ENCODE results near the gene VAPA. TPM values are rescaled to one million over a fixed set of nuclear protein-coding genes. Genes with fewer than 3 reads are reported as not detected.

Gene VAPA
- total and polyA plus RNA-seq, 2 donors (not counting 3 experiments of a cell fraction or from before 2014, with no cell fraction given) = 105 to 163 TPM

DNA sequence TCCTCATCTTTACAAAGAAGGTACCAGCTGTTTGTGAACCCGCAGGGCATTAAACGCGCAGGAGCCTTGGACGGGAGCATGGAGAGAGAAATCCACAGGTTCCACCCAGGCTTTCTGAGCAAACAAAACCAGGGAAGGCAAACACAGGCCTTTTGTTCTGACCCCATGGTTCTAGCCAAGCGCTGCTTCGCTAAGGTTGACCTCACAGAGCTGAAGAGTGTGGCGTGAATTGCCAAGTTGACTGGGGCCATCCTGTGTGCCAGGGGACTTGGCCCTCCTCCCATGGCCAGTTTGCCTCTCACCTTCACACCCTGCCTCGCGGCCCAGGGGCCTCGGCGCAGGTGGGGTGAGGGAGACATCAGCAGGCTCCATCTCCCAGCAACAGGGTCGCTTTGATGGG lies 74.1 kb downstream of the VAPA start:
- Histone ChIP-seq H3K9ac (replicated peaks; ENCODE audit: extremely low read depth, insufficient read depth, low read length) (no peak overlapping the region), H3K9me3 (replicated peaks; ENCODE audit: control insufficient read depth, insufficient read depth, low read length) (no peaks in the 10 kb centered on the region), H3K4me2 (ENCODE audit: insufficient read depth, low read length) (no peak overlapping the region), H3K4me1 (ENCODE audit: control insufficient read depth, extremely low read depth, insufficient read depth, low read length) (no peaks in the 10 kb centered on the region), H3K36me3 (ENCODE audit: control insufficient read depth in 2 of 2, extremely low read depth in 1 of 2, insufficient read depth in 2 of 2, low read length in 2 of 2) (no peaks in the 10 kb centered on the region), H3K79me2 (ENCODE audit: control insufficient read depth, insufficient read depth, low read length) (no peaks in the 10 kb centered on the region), H2AFZ (ENCODE audit: low read depth, low read length) (no peak overlapping the region), H3K9me1 (replicated peaks; ENCODE audit: control insufficient read depth, extremely low read depth, insufficient read depth, low read length) (no peaks in the 10 kb centered on the region), H3K27me3 (ENCODE audit: control insufficient read depth in 2 of 2, insufficient read depth in 2 of 2, low read length in 2 of 2) (peaks cover 13 to 24% of the 10 kb centered on the region in 2 experiments), H3K4me3 (replicated peaks in 1 of 3; ENCODE audit: insufficient read depth in 1 of 3, low read depth in 1 of 3, low read length in 3 of 3) (no peak overlapping the region), H4K20me1 (replicated peaks; ENCODE audit: control insufficient read depth, extremely low read depth, insufficient read depth, low read length) (no peaks in the 10 kb centered on the region), H3K27ac (ENCODE audit: insufficient read depth, low read depth, low read length) (no peak overlapping the region)
- DNase-seq (ENCODE audit: low read depth, low spot score) (no peak), FAIRE-seq (no peak)
- intact Hi-C loops (cut with micrococcal nuclease) (no loop called here), dilution Hi-C loops (cut with MboI; ENCODE audit: extremely low pct_ligation_motif_present, low sequenced_read_pairs) (loop anchor here (25.0 kb wide), 1 partner anchor 524 kb away; no protein-coding TSS in a partner anchor)
- ChIA-PET POLR2A (no interaction called here), CTCF (interaction anchor here (0.8 to 1.5 kb wide), 4 partner anchors 11 to 531 kb away, joined by 3 to 4 read pairs (median 3); no protein-coding TSS in a partner anchor)
- no TSS peak for BruUV-seq (replicated peaks)
- TF ChIP-seq GATA2 (IDR thresholded peaks at IDR 0.05; ENCODE audit: insufficient read depth, insufficient read length, low read depth, low read length) (no peak), POLR2AphosphoS5 (IDR thresholded peaks at IDR 0.05; ENCODE audit: insufficient read depth, low read depth, low read length) (no peak), FOS (IDR thresholded peaks at IDR 0.05; ENCODE audit: borderline replicate concordance, insufficient read depth, low read length) (no peak), EZH2 (IDR thresholded peaks at IDR 0.05; ENCODE audit: borderline replicate concordance, low read depth, low read length, severe bottlenecking) (no peak), MYC (IDR thresholded peaks at IDR 0.05; ENCODE audit: low read depth, low read length) (no peak), JUN (IDR thresholded peaks at IDR 0.05; ENCODE audit: borderline replicate concordance, insufficient read depth, insufficient read length, low read depth) (no peak), POLR2A (IDR thresholded peaks at IDR 0.05; ENCODE audit: low read depth, low read length) (no peak)
- TF ChIP-seq, protein P1, sequence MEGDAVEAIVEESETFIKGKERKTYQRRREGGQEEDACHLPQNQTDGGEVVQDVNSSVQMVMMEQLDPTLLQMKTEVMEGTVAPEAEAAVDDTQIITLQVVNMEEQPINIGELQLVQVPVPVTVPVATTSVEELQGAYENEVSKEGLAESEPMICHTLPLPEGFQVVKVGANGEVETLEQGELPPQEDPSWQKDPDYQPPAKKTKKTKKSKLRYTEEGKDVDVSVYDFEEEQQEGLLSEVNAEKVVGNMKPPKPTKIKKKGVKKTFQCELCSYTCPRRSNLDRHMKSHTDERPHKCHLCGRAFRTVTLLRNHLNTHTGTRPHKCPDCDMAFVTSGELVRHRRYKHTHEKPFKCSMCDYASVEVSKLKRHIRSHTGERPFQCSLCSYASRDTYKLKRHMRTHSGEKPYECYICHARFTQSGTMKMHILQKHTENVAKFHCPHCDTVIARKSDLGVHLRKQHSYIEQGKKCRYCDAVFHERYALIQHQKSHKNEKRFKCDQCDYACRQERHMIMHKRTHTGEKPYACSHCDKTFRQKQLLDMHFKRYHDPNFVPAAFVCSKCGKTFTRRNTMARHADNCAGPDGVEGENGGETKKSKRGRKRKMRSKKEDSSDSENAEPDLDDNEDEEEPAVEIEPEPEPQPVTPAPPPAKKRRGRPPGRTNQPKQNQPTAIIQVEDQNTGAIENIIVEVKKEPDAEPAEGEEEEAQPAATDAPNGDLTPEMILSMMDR (IDR thresholded peaks at IDR 0.05; ENCODE audit: extremely low read depth in 1 of 2, insufficient read depth in 1 of 2, low read depth in 1 of 2, low read length in 2 of 2) = no peak
- TF ChIP-seq, protein P2, sequence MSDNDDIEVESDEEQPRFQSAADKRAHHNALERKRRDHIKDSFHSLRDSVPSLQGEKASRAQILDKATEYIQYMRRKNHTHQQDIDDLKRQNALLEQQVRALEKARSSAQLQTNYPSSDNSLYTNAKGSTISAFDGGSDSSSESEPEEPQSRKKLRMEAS (IDR thresholded peaks at IDR 0.05; ENCODE audit: insufficient read depth, insufficient read length) = no peak
